ENCODE data around the gene GNG3.

GNG3 gene

DNA sequence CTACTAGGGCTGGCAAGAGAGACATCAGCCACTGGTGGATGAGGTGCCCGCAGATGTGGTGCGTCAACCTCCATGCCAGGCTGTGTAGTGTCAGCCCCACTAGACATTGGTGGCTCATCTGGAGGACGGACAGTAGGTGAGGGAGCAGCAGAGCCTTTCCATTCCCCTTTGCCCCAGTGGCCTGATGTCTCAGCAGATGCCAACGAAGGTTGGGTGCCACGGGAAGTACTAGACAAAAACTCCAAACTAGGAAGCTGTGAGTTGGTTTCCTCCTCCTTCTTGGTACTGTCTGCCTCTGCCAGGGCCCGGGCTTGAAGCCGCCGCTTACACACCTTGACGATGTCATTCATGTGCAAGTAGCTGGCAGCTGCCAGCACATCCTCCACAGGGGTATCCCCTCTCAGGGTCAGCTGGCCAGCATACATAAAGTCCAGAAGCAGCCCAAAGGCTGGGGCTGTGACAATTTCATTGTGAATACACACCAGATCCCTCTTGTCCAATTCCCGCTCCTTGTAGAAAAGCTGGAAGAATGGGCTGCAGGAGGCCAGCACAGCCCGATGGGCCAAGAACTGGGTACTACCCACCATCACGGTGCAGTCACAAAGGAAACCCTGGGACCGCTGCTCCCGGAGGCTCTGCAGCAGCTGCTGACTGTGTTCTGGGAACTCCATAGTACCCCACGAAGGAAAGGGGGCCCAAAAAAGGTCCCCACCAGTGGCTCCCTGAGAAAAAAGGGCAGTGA lies 45.7 kb downstream of the GNG3 start:
- no peak for DNase-seq (ENCODE audit: extremely low spot score)
- CTCF ChIA-PET = interaction anchor here (0.8 to 5.5 kb wide), 14 partner anchors 9 to 328 kb away, joined by 3 to 46 read pairs (median 6); partner anchors contain the start of genes HNRNPUL2, POLR2G, SLC3A2 and TAF6L
- TF ChIP-seq CTCF (IDR thresholded peaks at IDR 0.05; ENCODE audit: control extremely low read depth, extremely low read depth, low read depth, missing control alignments) = no peak
- POLR2A ChIA-PET = interaction anchor here (0.5 to 2.6 kb wide), 17 partner anchors 9 to 179 kb away, joined by 3 to 27 read pairs (median 6); partner anchors contain the start of genes C11orf98, CSKMT, EEF1G and HNRNPUL2

- DNase-seq (ENCODE audit: extremely low spot score) = peak; percentile 96
- CTCF ChIA-PET = interaction anchor here (0.8 to 5.5 kb wide), 16 partner anchors 8 to 329 kb away, joined by 3 to 46 read pairs (median 5); partner anchors contain the start of genes HNRNPUL2, POLR2G, SLC3A2 and TAF6L
- TF ChIP-seq CTCF (IDR thresholded peaks at IDR 0.05; ENCODE audit: control extremely low read depth, extremely low read depth, low read depth, missing control alignments) = no peak
- POLR2A ChIA-PET = interaction anchor here (0.6 to 2.6 kb wide), 20 partner anchors 8 to 180 kb away, joined by 3 to 27 read pairs (median 4); partner anchors contain the start of genes C11orf98, CSKMT, EEF1G and HNRNPUL2
Measured at GRCh38 chr11:62753736-62754603, 46.5 kb downstream of the GNG3 start, which contains the start of gene ZBTB3. Gene ZBTB3, minus strand, starts transcription at chr11:62754160. Its CDS starts 496 bp downstream, at chr11:62753664.

DNA sequence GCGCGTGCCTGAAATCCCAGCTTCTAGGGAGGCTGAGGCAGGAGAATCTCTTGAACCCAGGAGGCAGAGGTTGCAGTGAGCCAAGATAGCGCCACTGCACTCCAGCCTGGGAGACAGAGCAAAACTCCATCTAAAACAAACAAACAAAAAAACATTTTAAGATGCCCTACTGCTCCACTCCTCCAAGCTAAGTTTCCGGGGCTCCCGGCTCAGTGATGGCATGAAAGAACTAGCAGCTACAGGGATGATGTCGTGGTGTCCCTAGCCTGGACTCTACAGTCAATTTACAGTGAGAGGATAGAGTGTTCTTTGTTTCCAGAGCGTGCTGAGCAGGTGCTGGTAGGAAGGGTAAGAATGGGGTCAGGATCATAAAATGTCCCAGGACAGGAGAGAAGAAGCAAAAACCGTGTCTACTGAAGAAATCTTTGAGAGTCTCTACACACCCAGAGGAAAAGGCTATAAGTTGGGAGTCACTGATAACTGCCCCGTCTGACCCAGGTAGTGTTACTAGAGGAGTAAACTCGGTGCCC lies 47.7 kb downstream of the GNG3 start:
- POLR2A ChIA-PET = interaction anchor here (0.6 to 2.0 kb wide), 3 partner anchors 9 to 120 kb away, joined by 4 to 9 read pairs (median 5); partner anchors contain the start of gene TAF6L
- no peak for TF ChIP-seq CTCF (IDR thresholded peaks at IDR 0.05; ENCODE audit: control extremely low read depth, extremely low read depth, low read depth, missing control alignments)
- CTCF ChIA-PET = interaction anchor here (1.6 to 5.5 kb wide), 4 partner anchors 13 to 32 kb away, joined by 6 to 46 read pairs (median 22); partner anchors contain the start of genes TAF6L and TMEM179B
- no peak for DNase-seq (ENCODE audit: extremely low spot score)

DNA sequence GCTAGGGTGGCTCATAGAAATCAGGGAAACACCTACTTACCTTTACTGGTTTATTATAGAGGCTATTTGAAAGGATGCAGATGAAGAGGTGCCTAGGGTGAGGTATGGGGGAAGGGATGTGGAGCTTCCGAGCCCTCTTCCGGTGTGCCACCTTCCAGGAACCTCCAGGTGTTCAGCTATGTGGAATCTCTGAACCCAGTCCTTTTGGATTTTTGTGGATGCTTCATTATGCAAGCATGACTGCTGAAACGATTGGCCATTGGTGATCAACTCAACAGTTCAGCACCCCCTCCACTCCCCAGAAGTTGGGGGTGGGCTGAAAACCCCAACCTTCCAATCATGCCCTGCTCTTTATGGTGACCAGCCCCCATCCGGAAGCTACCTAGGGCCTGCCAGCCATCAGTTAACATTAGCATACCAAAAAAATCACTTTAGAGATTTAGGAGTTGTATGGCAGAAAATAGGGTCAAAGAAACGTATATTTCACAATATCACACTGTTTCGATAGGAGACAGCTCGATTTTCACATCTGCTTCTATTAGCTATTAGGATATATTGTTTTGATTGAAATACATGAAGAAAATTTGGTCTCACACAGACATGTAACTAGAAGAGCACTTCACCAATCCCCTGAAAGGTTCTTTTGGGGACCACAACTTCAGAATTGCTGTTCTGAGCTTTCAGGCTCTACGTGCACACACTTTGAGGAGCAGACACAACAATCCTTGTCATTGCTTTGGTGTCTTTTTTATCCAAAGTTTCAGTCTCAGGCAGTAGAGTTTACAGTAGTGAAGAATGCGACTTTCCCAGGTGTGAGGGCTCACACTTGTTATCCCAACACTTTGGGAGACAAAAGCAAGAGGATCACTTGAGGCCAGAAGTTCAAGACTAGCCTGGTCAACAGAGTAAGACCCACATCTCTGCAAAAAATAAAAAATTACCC lies 50.6 kb downstream of the GNG3 start:
- ChIA-PET POLR2A (no interaction called here), CTCF (interaction anchor here (0.9 to 2.4 kb wide), 5 partner anchors 10 to 165 kb away, joined by 3 to 18 read pairs (median 3); partner anchors contain the start of genes C11orf98 and TAF6L)
- no peak for DNase-seq (ENCODE audit: extremely low spot score)
- no peak for TF ChIP-seq CTCF (IDR thresholded peaks at IDR 0.05; ENCODE audit: control extremely low read depth, extremely low read depth, low read depth, missing control alignments)
